ENCODE results near the gene SAMD5.

SAMD5 gene

DNA sequence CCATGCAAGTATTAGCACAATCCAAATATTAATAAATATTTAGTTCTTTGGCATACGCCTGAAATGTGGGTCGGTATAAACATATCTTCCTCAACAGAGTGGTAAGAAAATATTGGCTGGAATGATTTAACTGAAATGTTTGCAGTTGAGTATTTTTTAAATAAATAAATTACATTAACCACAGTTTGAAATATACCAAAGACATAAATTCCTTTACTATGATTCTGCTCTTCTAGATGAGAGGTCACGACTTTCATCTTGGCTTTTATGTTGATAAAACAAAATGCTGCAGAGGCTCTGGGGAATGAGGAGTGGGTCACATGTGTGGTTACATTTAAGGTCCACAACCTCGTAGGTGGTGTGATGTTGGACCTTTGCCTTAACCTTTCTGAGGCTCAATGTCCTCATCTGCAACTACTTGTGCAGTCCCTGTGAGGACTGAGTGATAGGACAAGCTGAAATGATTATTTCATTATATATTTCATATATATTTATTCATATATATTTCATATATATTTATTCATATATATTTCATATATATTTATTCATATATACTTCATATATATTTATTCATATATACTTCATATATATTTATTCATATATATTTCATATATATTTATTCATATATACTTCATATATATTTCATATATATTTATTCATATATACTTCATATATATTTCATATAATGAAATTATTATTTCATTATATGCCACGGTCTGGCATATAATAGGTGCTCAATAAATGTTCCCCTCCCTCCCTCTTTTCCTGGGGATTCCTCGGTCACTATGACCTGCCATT lies 107.4 kb downstream of the SAMD5 start:
- no peaks in the 10 kb centered on the region for H3K27me3 ChIP-seq (replicated peaks; ENCODE audit: control insufficient read depth, insufficient read depth, low read length)
- no peak overlapping the region for H3K4me3 ChIP-seq (replicated peaks; ENCODE audit: low read depth, low read length)
- no peak for DNase-seq (ENCODE audit: extremely low read depth, insufficient read length)
- no peaks in the 10 kb centered on the region for H3K36me3 ChIP-seq (ENCODE audit: control insufficient read depth, insufficient read depth, low read length)
- TF ChIP-seq, protein P1, sequence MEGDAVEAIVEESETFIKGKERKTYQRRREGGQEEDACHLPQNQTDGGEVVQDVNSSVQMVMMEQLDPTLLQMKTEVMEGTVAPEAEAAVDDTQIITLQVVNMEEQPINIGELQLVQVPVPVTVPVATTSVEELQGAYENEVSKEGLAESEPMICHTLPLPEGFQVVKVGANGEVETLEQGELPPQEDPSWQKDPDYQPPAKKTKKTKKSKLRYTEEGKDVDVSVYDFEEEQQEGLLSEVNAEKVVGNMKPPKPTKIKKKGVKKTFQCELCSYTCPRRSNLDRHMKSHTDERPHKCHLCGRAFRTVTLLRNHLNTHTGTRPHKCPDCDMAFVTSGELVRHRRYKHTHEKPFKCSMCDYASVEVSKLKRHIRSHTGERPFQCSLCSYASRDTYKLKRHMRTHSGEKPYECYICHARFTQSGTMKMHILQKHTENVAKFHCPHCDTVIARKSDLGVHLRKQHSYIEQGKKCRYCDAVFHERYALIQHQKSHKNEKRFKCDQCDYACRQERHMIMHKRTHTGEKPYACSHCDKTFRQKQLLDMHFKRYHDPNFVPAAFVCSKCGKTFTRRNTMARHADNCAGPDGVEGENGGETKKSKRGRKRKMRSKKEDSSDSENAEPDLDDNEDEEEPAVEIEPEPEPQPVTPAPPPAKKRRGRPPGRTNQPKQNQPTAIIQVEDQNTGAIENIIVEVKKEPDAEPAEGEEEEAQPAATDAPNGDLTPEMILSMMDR (IDR thresholded peaks at IDR 0.05; ENCODE audit: insufficient read depth, low read length, poor library complexity, severe bottlenecking): no peak

DNA sequence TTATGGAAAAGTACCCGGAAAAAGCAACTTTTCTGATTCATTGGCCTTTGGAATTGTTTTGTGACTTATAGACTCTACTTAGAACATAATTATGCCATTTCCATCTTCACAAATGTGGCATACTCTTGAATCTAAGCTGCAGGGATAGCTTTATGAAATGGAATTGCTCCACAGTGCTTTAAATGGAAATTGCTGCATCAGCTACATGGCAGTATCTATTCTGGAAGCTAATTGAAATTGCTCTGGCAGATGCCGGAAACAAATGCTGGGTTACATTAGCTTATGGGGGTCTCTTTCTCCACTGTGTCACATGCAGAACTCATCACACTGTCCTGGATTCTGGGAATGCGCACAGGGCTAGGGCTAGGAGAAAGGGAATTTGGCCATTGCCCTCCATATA lies 108.9 kb downstream of the SAMD5 start:
- Histone ChIP-seq H3K27me3 (replicated peaks; ENCODE audit: control insufficient read depth, insufficient read depth, low read length) (no peaks in the 10 kb centered on the region), H3K4me3 (replicated peaks; ENCODE audit: low read depth, low read length) (no peak overlapping the region), H3K36me3 (ENCODE audit: control insufficient read depth, insufficient read depth, low read length) (no peaks in the 10 kb centered on the region)
- TF ChIP-seq, protein P1 (IDR thresholded peaks at IDR 0.05; ENCODE audit: insufficient read depth, low read length, poor library complexity, severe bottlenecking): no peak
- no peak for DNase-seq (ENCODE audit: extremely low read depth, insufficient read length)

DNA sequence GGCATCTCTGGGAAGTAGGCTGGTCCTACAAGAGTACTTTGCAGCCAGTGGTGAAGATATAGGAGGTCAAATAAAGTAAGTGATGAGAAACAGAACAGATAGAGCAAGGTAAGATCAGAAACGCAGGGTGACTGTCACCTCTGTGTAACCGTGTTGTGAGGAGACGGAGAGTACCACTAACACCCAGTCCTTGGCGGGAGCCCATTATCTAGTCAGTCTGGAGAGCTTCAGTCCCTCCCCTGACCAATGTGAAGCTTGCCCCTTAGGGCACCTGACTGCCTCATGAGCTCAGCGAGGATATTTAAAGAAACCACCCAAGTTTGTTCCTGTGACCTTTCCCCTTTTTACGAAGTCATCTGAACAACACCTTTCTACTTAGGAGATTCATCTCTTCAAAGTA lies 110.0 kb downstream of the SAMD5 start:
- no peak overlapping the region for H3K4me3 ChIP-seq (replicated peaks; ENCODE audit: low read depth, low read length)
- no peaks in the 10 kb centered on the region for H3K27me3 ChIP-seq (replicated peaks; ENCODE audit: control insufficient read depth, insufficient read depth, low read length)
- DNase-seq (ENCODE audit: extremely low read depth, insufficient read length): no peak
- no peaks in the 10 kb centered on the region for H3K36me3 ChIP-seq (ENCODE audit: control insufficient read depth, insufficient read depth, low read length)
- TF ChIP-seq, protein P1 (IDR thresholded peaks at IDR 0.05; ENCODE audit: insufficient read depth, low read length, poor library complexity, severe bottlenecking): no peak

DNA sequence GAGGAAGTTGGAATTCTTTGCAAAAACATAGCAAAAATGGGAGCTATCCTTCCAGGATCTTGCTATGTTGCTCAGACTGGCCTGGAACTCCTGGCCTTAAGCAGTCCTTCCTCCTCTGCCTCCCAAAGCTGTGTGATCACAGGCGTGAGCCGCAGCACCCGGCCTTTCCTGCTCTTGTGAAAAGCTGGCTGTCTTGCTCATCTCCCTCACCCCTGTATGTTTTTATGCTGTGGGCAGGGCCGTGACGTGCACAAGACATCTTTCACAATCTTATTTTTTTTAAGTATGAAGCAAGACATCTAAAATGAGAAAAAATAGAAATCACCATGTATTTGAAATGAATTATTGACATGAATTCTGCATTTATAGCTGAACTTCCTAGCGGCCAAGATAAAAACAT lies 110.4 kb downstream of the SAMD5 start:
- no peaks in the 10 kb centered on the region for H3K36me3 ChIP-seq (ENCODE audit: control insufficient read depth, insufficient read depth, low read length)
- H3K4me3 ChIP-seq (replicated peaks; ENCODE audit: low read depth, low read length): no peak overlapping the region
- TF ChIP-seq, protein P1 (IDR thresholded peaks at IDR 0.05; ENCODE audit: insufficient read depth, low read length, poor library complexity, severe bottlenecking): no peak
- DNase-seq (ENCODE audit: extremely low read depth, insufficient read length): no peak
- no peaks in the 10 kb centered on the region for H3K27me3 ChIP-seq (replicated peaks; ENCODE audit: control insufficient read depth, insufficient read depth, low read length)

Data from GM06990 (cell line).